Kidney tubule cell (primary cell): ENCODE results near the gene DYNAP.

Experiments used
- DNase-seq: peaks from one replicate; pipeline ENCODE4 v3.0.0-alpha.2; 2018; ENCODE audit warnings: low spot score

The DYNAP gene, protein sequence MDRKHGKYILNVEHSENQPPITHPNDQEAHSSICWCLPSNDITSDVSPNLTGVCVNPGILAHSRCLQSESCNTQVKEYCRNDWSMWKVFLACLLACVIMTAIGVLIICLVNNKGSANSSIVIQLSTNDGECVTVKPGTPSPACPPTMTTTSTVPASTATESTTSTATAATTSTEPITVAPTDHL

GRCh38 chr18:54590945-54591344 lies at the start of gene DYNAP:
DYNAP (plus strand) TSS chr18:54591245; CDS start chr18:54591283, 38 bp downstream.
- DNase-seq, result no peak

DNA sequence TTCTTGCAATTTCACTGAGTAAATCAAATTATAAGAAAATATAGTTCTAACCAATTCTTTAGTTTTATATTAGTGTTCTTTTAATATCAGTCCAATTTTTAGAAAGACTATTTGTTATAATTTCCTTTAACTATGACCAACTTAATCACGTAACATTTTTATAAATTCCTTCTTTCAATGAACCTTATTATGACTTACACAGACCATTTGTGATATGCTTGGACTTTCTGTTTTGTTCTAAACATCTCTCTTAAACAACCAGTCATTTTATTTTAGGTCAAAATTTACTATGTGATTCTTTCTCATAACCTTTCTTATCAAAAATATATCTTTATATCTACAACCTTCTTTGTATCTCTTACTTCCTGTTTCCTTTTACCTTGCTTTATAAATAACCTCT lies 39.5 kb upstream of the DYNAP start:
- no peak for DNase-seq

DNA sequence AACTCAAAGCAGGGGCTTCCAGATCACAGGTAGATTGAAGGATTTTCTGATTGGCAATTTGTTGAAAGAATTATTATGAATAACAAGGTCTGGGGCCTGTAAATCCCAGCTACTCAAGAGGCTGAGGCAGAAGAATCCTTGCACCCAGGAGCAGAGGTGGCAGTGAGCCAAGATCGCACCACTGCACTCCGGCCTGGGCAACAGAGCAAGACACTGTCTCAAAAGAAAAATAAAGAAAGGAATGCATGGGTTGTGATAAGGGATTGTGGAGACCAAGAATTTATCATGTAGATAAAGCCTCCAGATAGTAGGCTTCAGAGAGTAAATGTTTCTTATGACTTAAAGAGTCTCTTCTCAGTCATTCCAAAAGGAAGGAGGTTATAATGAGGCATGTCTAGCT lies 35.8 kb upstream of the DYNAP start:
- DNase-seq, result peak; percentile 74

DNA sequence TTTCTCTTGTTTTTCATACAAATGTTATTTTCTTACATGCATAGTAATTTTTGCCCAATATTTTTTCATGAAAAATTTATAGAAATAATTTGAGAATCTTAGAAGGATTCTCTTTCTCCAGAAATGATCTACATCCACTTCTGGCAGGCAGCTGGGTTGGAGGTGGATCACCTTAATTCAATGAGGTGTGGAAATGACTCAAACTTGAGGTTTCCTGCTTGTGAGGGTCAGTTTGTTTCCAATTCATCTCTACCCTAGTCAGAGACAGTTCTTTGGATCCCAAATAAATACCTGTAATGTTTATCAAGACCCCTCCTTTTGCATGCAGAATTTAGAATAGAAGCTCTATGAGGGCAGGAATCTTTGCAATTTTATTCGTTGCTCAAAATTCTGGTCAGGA lies 35.0 kb upstream of the DYNAP start:
- peak; percentile 75 for DNase-seq

- DNase-seq, result no peak
Measured at GRCh38 chr18:54557958-54558357, 33.1 kb upstream of the DYNAP start.

GRCh38 chr18:54558609-54559585 lies 32.1 kb upstream of the DYNAP start:
- peak; percentile 35 for DNase-seq

DNA sequence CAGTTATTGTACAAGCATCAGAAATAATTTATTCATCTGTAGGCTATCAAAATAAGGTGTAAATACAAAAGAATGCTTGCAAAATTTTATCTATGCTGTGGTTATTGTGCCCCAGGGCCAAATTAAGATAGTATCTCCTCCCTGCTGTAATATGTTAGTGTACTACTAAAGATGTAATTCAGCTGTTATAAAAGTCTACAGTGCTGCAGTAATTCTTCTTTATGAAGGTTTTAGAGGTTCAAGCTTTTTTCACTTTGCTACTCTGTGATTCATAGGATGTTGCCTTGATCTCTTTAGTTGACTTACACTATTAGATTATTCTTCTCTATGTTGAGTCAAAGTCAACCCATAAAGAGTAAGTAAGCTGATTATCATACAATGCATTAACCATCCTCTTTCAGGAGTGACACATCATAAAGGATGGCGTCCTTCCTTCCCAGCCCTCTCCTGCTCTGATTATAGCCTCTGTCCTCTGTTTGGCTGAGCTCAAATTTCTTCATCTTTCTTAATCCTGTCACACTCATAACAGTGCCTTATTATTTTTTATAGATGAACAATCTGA lies 29.3 kb upstream of the DYNAP start:
- DNase-seq, result no peak

DNA sequence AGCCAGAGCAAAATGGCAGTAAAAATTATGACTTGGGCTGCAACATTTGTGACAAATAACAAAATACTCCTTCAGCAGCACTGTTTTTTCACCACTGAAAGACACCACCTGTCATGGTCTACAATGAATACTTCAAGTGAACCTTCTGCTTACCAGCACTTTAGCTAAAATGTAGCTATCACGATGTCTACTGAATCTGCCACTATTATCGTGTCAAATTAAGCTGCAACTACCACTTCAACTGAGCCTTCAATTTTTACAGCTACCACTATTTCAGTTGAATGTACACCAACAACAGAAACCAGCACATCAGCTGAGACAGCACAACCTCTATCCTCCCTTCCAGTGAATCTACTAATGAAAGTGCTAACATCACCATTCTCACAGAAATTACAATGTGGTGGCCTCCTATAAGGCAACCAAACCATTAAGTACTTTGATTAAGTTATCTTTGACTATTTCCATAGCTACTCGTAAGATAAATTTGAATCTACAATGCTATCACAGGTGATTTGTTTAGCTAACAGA lies 10.8 kb upstream of the DYNAP start:
- DNase-seq, result no peak

GRCh38 chr18:54584065-54584464 lies 7.0 kb upstream of the DYNAP start:
- DNase-seq, result no peak

DNA sequence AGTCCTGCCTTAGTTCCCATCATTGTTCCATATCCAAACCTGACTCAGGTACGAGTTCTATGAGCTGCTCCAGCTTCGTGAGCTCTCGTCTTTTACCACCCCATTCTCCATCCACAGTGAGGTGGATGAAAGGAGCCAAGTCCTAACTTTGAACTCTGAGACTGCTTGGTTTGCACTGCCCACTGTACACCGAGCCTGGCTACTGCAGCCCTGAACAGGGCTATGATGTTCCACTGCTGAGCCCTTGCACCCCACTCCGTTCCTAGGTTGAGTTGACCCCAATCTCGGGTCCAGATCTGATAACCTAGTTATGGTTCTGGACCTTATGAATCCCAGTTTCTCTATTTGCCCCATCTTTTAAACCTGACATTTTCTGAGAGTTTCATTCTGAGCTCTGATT lies 5.3 kb upstream of the DYNAP start:
- DNase-seq, result no peak

- no peak for DNase-seq
Measured at GRCh38 chr18:54604211-54604610, 13.2 kb downstream of the DYNAP start.

GRCh38 chr18:54606835-54607212 lies 15.8 kb downstream of the DYNAP start:
- no peak for DNase-seq

DNA sequence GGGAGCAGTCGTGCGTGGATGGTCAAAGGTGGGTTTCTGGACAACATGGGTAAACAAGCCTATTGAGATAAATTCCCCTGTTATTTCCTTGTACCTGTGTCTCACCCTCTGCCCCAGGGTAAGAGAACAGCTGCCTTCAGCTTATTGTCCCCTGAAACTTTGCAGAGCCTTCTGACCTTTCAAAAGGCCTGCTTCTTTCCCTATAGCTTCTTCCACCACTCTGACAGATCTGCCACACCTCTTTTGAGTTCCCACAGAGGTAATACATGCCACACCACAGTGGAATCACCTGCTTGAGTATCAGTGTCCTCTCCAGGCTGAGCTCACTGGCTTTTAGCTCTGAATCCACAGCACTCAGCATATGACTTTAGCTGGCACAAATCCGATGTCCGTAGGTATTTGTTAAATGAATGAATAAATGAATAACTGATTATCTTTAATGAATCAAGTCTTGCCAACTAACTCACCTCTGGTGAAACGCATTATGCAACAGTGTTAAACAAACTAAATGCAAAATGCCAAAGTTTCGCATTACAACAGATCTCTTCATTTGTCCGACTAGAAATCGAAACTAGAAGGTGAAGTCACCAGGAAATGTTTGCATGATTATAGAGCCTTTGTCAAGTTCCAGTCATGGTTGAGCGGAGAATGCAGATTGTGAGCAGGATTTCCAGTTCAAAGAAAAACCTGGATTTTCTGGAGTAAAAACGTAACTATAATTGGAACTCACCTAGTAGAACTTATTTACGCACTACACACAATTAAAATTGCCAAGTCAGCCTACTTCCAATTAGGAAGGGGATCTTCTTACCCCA lies 16.4 kb downstream of the DYNAP start:
- DNase-seq, result peak; percentile 98

- DNase-seq, result peak; percentile 83
Measured at GRCh38 chr18:54608028-54608642, 17.1 kb downstream of the DYNAP start.

- no peak for DNase-seq
Measured at GRCh38 chr18:54611816-54612215, 20.8 kb downstream of the DYNAP start.

- peak; percentile 32 for DNase-seq
Measured at GRCh38 chr18:54612237-54612636, 21.2 kb downstream of the DYNAP start.

DNA sequence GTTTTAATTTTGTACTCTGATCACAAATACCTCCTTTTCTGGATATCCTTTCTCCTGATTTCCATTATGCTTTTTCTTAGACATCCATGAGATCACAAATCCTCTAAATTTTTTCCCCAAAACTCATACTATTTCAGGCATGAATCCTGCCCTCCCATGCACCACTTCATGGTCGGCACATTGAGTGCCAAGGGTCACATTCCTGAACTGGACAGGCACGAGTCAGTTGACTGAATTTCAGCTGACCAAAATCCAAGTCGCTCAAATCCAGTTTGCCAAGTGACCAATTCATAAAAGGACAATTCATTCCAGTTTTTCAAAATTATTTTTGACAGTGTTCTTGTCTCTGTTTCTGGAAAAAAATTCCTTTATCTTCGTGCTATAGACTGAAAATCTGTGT lies 22.1 kb downstream of the DYNAP start:
- DNase-seq, result peak; percentile 47

- DNase-seq, result peak; percentile 67
Measured at GRCh38 chr18:54616220-54616848, 25.3 kb downstream of the DYNAP start.

DNA sequence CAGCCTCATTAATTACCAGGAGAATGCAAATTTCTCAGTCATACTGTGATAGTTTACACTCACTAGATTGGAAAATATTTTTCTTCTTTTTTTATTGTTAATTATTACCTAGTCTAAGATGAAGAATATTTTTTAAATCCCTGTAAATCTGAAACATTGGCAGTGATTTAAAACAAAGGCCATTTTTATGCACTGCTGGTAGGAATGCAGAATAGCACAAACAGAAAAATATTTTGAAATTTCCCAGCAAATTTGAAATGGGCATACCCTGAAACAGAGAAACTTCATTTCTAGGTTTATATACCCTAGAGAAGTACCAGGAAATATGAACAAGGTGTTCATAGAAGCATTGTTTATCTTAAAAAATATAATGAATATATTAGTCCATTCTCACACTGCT lies 31.0 kb downstream of the DYNAP start:
- no peak for DNase-seq

- no peak for DNase-seq
Measured at GRCh38 chr18:54626779-54627178, 35.7 kb downstream of the DYNAP start.

DNA sequence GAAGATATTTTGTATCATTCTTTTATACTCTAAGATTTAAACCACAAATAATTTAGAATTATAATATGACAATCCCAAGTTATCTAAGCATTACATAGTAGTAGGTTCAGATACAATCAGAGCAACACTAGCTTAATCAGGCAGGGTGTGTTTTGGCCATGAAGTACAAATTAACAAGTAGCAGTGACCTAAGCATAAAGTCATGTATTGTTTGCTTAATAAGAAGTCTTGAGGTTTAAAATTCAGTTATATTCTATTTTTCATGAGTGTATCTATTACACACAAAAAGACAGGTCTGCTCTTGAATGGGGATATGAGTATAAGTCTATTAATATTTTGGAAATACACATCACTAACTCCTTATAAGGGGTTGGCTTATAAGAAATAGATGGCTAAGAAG lies 39.9 kb downstream of the DYNAP start:
- no peak for DNase-seq
